Activated T-helper 1 cell treated with anti-CD3 and anti-CD28 coated beads, Interleukin-12 subunit alpha, Interleukin-12 subunit beta, Interleukin-2, Interleukin-4 antibody, amounts not matched to agents 30 ng/mL and 10 ng/mL and 1 ng/mL, durations not matched to agents 14 hours and 24 hours and 36 hours (primary cell): Measurements from ENCODE around the gene MAGEA9. TPM values are rescaled to one million over a fixed set of nuclear protein-coding genes. Genes with fewer than 3 reads are reported as not detected.
A peak's percentile ranks its signal among the peaks of the same experiment; 100 is the strongest.
"Not testable (repeated sequence)": the region's sequence is repeated elsewhere in the genome, so short reads cannot be mapped to it uniquely, and the experiment has no call there.

Source experiments
- DNase-seq: peaks from one replicate; pipeline ENCODE4 v3.0.0; 2021; ENCODE audit warnings: low spot score
- H3K27ac Mint-ChIP-seq: one replicate; pipeline ENCODE4 v1.8.0; 2021; ENCODE audit warnings: mild to moderate bottlenecking, mixed read lengths
- H3K27me3 Mint-ChIP-seq: one replicate; pipeline ENCODE4 v1.8.0; 2022; ENCODE audit warnings: mild to moderate bottlenecking, moderate library complexity, mixed read lengths; ENCODE audit not compliant: insufficient read depth
- H3K36me3 Mint-ChIP-seq: one replicate; pipeline ENCODE4 v1.8.0; 2021; ENCODE audit warnings: low read depth, mixed read lengths
- H3K4me1 Mint-ChIP-seq: one replicate; pipeline ENCODE4 v1.8.0; 2021; ENCODE audit warnings: low read depth, mixed read lengths
- H3K4me3 Mint-ChIP-seq: one replicate; pipeline ENCODE4 v1.8.0; 2021; ENCODE audit warnings: mild to moderate bottlenecking, moderate library complexity, mixed read lengths
- H3K9me3 Mint-ChIP-seq: one replicate; pipeline ENCODE4 v1.8.0; 2021; ENCODE audit warnings: mixed read lengths
- intact Hi-C: fragments of 100-400 bp; cut with micrococcal nuclease; formaldehyde crosslinking; loops from one replicate; pipeline ENCODE4 v1.15.1; 2024
- total RNA-seq: library from RNA; stranded (reverse); gene quantifications from 2 replicates; pipeline ENCODE4 v1.2.3, GENCODE V29; 2022

Gene MAGEA9
- total RNA-seq, 1 donor from 2014 or later: not detected

- DNase-seq, H3K36me3 Mint-ChIP-seq, H3K27ac Mint-ChIP-seq, H3K4me1 Mint-ChIP-seq, intact Hi-C loops, H3K27me3 Mint-ChIP-seq, H3K9me3 Mint-ChIP-seq, H3K4me3 Mint-ChIP-seq: not testable (repeated sequence)
These were observed 8.0 kb upstream of the MAGEA9 start, which contains the start of gene HSFX1 for GRCh38 chrX:149773768-149774167. HSFX1 (plus strand) TSS chrX:149774068; CDS start chrX:149774682, 614 bp downstream.

DNA sequence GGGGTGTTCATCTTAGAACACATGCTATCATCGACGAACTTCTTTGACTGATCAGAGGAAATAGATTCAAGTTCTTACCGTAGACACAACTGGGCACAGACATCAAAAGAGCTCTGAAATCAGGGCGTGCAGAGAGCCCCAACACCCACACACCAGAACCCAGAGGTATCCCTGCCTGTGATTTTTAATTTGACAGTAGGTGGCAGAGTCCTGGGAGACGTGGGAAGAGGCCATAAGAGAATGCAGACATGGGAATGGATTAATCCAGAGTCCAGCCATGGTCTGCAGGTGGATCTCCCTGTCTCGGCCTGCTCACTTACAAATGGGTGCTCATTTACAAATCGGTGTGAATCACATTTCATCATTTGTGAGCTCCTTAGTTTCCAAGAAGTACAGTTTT lies 3.7 kb upstream of the MAGEA9 start:
- H3K4me3 Mint-ChIP-seq, H3K27ac Mint-ChIP-seq, H3K9me3 Mint-ChIP-seq, intact Hi-C loops, H3K36me3 Mint-ChIP-seq, H3K4me1 Mint-ChIP-seq, H3K27me3 Mint-ChIP-seq, DNase-seq: not testable (repeated sequence)

DNA sequence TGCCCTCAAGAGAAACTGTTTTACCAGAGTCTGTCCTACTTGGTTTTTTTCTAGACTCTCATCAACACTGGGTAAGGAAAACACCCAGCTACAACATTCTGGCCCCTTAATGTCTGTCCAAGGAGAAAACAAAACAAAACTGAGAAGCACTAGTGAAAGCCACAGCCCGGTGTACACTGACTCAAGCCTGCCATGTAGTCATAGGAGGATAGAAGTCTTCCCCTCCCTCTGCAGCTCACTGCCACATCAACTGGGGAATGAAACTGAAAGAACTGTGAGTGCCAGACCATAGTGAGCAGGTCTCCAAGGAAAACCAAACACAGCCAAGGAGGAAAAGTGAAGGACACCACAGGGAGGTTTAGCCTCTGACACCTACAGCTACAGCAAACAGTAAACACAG lies 13.8 kb downstream of the MAGEA9 start:
- H3K4me1 Mint-ChIP-seq: peaks cover 23% of the 10 kb centered on the region
- H3K27me3 Mint-ChIP-seq, DNase-seq, H3K9me3 Mint-ChIP-seq, H3K4me3 Mint-ChIP-seq, intact Hi-C loops, H3K36me3 Mint-ChIP-seq, H3K27ac Mint-ChIP-seq: not testable (repeated sequence)

DNA sequence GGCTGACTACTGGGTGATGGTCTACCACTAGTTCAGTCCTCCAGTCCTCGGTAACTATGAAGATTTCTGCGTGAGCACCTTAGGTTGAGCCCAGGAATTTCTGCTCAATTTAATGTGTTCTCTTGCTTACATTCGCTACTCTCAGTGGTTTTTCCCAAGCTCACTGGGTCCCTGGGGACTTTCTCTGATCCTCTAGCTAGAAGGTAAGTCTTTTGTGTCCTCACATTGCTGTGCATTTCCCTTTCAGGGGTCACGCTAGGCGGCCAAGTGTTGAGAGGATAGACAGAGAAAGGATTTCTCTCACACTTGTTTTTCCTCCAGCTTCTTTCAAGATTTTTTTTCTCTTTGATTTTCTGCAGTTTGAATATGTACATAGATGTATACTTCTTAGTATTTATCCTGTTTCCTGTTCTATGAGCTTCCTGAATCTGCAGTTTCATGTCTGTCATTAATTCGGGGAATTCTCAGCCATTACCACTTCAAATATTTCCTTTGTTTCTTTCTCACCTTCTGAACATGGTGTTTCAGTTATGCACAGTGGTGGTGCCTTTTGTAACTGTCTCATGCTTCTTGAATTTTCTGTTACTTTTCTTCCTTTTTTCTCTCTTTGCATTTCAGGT lies 17.5 kb downstream of the MAGEA9 start:
- Mint-ChIP-seq H3K4me1 (peaks cover 31% of the 10 kb centered on the region), H3K9me3 (no peaks in the 10 kb centered on the region), H3K4me3 (peak overlapping the region; percentile 52), H3K36me3 (no peaks in the 10 kb centered on the region), H3K27ac (peak overlapping the region; percentile 77), H3K27me3 (no peaks in the 10 kb centered on the region)
- intact Hi-C loops: no loop called here
- DNase-seq: no peak

- Mint-ChIP-seq H3K27me3 (no peaks in the 10 kb centered on the region), H3K27ac (peak overlapping the region; percentile 77), H3K4me1 (peaks cover 31% of the 10 kb centered on the region), H3K4me3 (peak overlapping the region; percentile 54), H3K36me3 (no peaks in the 10 kb centered on the region), H3K9me3 (no peaks in the 10 kb centered on the region)
- intact Hi-C loops: no loop called here
- DNase-seq: no peak
These were observed 18.2 kb downstream of the MAGEA9 start for GRCh38 chrX:149799938-149800337.

- Mint-ChIP-seq H3K27me3 (no peaks in the 10 kb centered on the region), H3K27ac (no peak overlapping the region), H3K4me1 (peaks cover 22% of the 10 kb centered on the region), H3K36me3 (no peaks in the 10 kb centered on the region), H3K9me3 (no peaks in the 10 kb centered on the region), H3K4me3 (no peak overlapping the region)
- intact Hi-C loops: no loop called here
- DNase-seq: no peak
These were observed 21.8 kb downstream of the MAGEA9 start for GRCh38 chrX:149803458-149804062.

DNA sequence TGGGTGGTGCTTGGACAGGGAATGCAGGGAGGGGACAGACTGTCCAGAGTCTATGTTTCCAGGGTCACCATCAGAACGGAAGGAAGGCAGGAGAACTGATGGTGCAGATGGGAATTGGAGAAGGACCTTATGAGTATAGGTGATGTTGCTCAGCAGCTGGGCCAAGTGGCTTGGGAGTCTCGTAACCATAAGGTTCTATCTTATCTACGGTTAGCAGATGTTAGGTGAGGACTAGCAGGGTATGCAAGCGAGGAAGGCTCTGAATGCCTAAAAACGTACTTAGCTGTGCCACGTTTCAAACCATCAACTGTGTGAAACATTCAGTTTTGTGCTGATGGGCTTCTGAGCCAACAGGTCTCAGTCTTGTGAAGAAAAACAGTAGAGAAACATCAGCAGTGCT lies 22.4 kb downstream of the MAGEA9 start:
- intact Hi-C loops: no loop called here
- Mint-ChIP-seq H3K36me3 (no peaks in the 10 kb centered on the region), H3K4me3 (no peak overlapping the region), H3K27ac (no peak overlapping the region), H3K9me3 (no peaks in the 10 kb centered on the region), H3K4me1 (peaks cover 20% of the 10 kb centered on the region), H3K27me3 (no peaks in the 10 kb centered on the region)
- DNase-seq: no peak

GRCh38 chrX:149807747-149808458 lies 26.2 kb downstream of the MAGEA9 start:
- Mint-ChIP-seq H3K27ac (no peak overlapping the region), H3K27me3 (peaks cover 6% of the 10 kb centered on the region), H3K9me3 (no peaks in the 10 kb centered on the region), H3K4me1 (no peaks in the 10 kb centered on the region), H3K36me3 (no peaks in the 10 kb centered on the region), H3K4me3 (no peak overlapping the region)
- DNase-seq: no peak
- intact Hi-C loops: no loop called here

GRCh38 chrX:149818652-149819051 lies 36.9 kb downstream of the MAGEA9 start:
- Mint-ChIP-seq H3K27ac (no peak overlapping the region), H3K4me3 (no peak overlapping the region), H3K9me3 (no peaks in the 10 kb centered on the region), H3K36me3 (no peaks in the 10 kb centered on the region), H3K4me1 (peaks cover 17% of the 10 kb centered on the region), H3K27me3 (peaks cover 8% of the 10 kb centered on the region)
- intact Hi-C loops: no loop called here
- DNase-seq: no peak

- no peak overlapping the region for H3K4me3 Mint-ChIP-seq
- intact Hi-C loops: no loop called here
- H3K27ac Mint-ChIP-seq: no peak overlapping the region
- peaks cover 17% of the 10 kb centered on the region for H3K4me1 Mint-ChIP-seq
- no peaks in the 10 kb centered on the region for H3K36me3 Mint-ChIP-seq
- H3K9me3 Mint-ChIP-seq: no peaks in the 10 kb centered on the region
- DNase-seq: no peak
- peaks cover 6% of the 10 kb centered on the region for H3K27me3 Mint-ChIP-seq
These were observed 37.6 kb downstream of the MAGEA9 start for GRCh38 chrX:149819371-149819770.

DNA sequence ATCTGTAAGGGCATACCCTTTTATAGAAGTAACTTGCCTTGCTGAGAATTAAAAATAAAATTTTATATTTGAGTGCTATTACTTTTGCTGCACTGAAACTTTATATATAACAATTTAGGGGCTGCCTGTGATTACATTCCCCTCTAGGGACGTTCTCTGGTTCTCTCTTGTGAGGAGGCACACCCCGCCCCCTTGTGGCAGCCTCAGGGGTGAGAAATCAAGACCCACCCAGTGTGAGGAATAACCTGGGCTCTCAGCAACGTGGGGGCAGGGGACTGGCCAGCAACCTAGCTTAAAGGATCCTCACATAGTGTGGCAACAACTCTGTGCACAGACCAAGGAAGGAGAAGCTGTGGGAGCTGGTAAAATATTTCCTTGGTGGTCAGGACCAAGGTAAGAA lies 43.7 kb downstream of the MAGEA9 start:
- H3K9me3 Mint-ChIP-seq: no peaks in the 10 kb centered on the region
- DNase-seq: peak; percentile 18
- H3K36me3 Mint-ChIP-seq: no peaks in the 10 kb centered on the region
- H3K27me3 Mint-ChIP-seq: peaks cover 4% of the 10 kb centered on the region
- H3K4me3 Mint-ChIP-seq: no peak overlapping the region
- H3K4me1 Mint-ChIP-seq: peaks cover 70% of the 10 kb centered on the region
- no peak overlapping the region for H3K27ac Mint-ChIP-seq
- intact Hi-C loops: loop anchor here (5.0 kb wide), 2 partner anchors 193 to 323 kb away; partner anchors contain the start of gene TMEM185A

DNA sequence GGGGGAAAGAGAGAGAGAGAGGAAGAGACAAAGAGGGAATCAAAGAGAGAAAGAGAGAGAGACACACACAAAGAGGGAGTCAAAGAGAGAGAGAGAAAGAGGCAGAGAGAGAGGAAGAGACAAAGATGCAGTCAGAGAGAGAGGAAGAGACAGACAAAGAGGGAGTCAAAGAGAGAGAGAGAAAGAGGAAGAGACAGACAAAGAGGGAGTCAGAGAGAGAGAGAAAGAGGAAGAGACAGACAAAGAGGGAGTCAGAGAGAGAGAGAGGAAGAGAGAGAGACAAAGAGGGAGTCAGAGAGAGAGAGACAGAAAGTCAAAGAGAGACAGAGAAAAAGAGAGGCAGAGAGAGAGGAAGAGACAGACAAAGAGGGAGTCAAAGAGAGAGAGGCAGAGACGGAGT lies 45.5 kb downstream of the MAGEA9 start:
- Mint-ChIP-seq H3K27ac (peak overlapping the region; percentile 50), H3K27me3 (peaks cover 7% of the 10 kb centered on the region), H3K9me3 (no peaks in the 10 kb centered on the region), H3K4me1 (peaks cover 69% of the 10 kb centered on the region), H3K4me3 (peak overlapping the region; percentile 2), H3K36me3 (no peaks in the 10 kb centered on the region)
- no peak for DNase-seq
- intact Hi-C loops: loop anchor here (5.0 kb wide), 2 partner anchors 195 to 325 kb away; partner anchors contain the start of gene TMEM185A

- Mint-ChIP-seq H3K4me3 (peak overlapping the region; percentile 78), H3K4me1 (peaks cover 62% of the 10 kb centered on the region), H3K9me3 (no peaks in the 10 kb centered on the region), H3K27ac (peak overlapping the region; percentile 97), H3K27me3 (peaks cover 4% of the 10 kb centered on the region), H3K36me3 (no peaks in the 10 kb centered on the region)
- intact Hi-C loops: loop anchor here (1.0 to 10.0 kb wide), 5 partner anchors 8 to 1915 kb away; partner anchors contain the start of genes FMR1 and TMEM185A
- peak; percentile 43 for DNase-seq
These were observed 48.0 kb downstream of the MAGEA9 start for GRCh38 chrX:149829751-149830191.
